H9 (cell line): ENCODE data around the gene WFDC2. TPM values are rescaled to one million over a fixed set of nuclear protein-coding genes. Genes with fewer than 3 reads are reported as not detected.

Experiments used
- DNase-seq: peaks from one replicate; pipeline ENCODE4 v3.0.0-alpha.2; 2017
- H2AFZ ChIP-seq: one replicate; pipeline ENCODE4 v1.6.1; 2013; ENCODE audit warnings: mild to moderate bottlenecking, low read length, control low read depth, moderate library complexity
- H2AK5ac ChIP-seq: 2 replicates; pipeline ENCODE4 v1.6.1; 2013; ENCODE audit warnings: low read length, control low read depth, mixed read lengths; ENCODE audit not compliant: insufficient read length
- H2BK120ac ChIP-seq: one replicate; pipeline ENCODE4 v1.6.1; 2013; ENCODE audit warnings: low read depth, mild to moderate bottlenecking, low read length, control low read depth, inconsistent platforms; ENCODE audit not compliant: poor library complexity, severe bottlenecking
- H2BK12ac ChIP-seq: 2 replicates; pipeline ENCODE4 v1.6.1; 2013; ENCODE audit warnings: low read length, control low read depth, mixed read lengths, low read depth; ENCODE audit not compliant: insufficient read length
- H2BK15ac ChIP-seq: 2 replicates; pipeline ENCODE4 v1.6.1; 2013; ENCODE audit warnings: low read depth, low read length, control low read depth
- H2BK20ac ChIP-seq: one replicate; pipeline ENCODE4 v1.6.1; 2013; ENCODE audit warnings: low read depth, mild to moderate bottlenecking, low read length, control low read depth, inconsistent platforms; ENCODE audit not compliant: poor library complexity, severe bottlenecking
- H2BK5ac ChIP-seq: 2 replicates; pipeline ENCODE4 v1.6.1; 2013; ENCODE audit warnings: low read length, control low read depth, mixed read lengths; ENCODE audit not compliant: insufficient read length
- H3K14ac ChIP-seq: 2 replicates; pipeline ENCODE4 v1.6.1; 2013; ENCODE audit warnings: low read length, control low read depth; ENCODE audit not compliant: insufficient read depth
- H3K18ac ChIP-seq: 2 replicates; pipeline ENCODE4 v1.6.1; 2013; ENCODE audit warnings: low read depth, mild to moderate bottlenecking, mixed read lengths, low read length, control low read depth; ENCODE audit not compliant: insufficient read length
- H3K23ac ChIP-seq: 2 replicates; pipeline ENCODE4 v1.6.1; 2013; ENCODE audit warnings: low read length, control low read depth, mixed read lengths, low read depth; ENCODE audit not compliant: insufficient read length
- H3K23me2 ChIP-seq: 2 replicates; pipeline ENCODE4 v1.6.1; 2013; ENCODE audit warnings: low read depth, mild to moderate bottlenecking, mixed read lengths, low read length, control low read depth; ENCODE audit not compliant: insufficient read length, poor library complexity, severe bottlenecking
- H3K27ac ChIP-seq: 2 replicates; pipeline ENCODE4 v1.5.1; 2013; ENCODE audit warnings: low read length, control low read depth, mixed read lengths, low read depth; ENCODE audit not compliant: insufficient read length
- H3K27me3 ChIP-seq: 2 replicates; pipeline ENCODE4 v1.6.1; 2013; ENCODE audit warnings: low read length, control low read depth, inconsistent platforms; ENCODE audit not compliant: insufficient read depth
- H3K4ac ChIP-seq: 2 replicates; pipeline ENCODE4 v1.6.1; 2013; ENCODE audit warnings: low read depth, mild to moderate bottlenecking, control low read depth, inconsistent platforms, low read length, moderate library complexity
- H3K4me1 ChIP-seq: 2 replicates; pipeline ENCODE4 v1.6.1; 2013; ENCODE audit warnings: low read length, control low read depth, inconsistent platforms; ENCODE audit not compliant: insufficient read depth
- H3K4me2 ChIP-seq: 2 replicates; pipeline ENCODE4 v1.6.1; 2013; ENCODE audit warnings: low read length, control low read depth, mixed read lengths; ENCODE audit not compliant: insufficient read length, insufficient read depth
- H3K56ac ChIP-seq: 2 replicates; pipeline ENCODE4 v1.6.1; 2013; ENCODE audit warnings: low read depth, mild to moderate bottlenecking, mixed read lengths, low read length, control low read depth; ENCODE audit not compliant: insufficient read length
- H3K79me1 ChIP-seq: 2 replicates; pipeline ENCODE4 v1.6.1; 2013; ENCODE audit warnings: low read depth, mild to moderate bottlenecking, moderate library complexity, low read length, control low read depth, inconsistent platforms; ENCODE audit not compliant: insufficient read depth, poor library complexity, severe bottlenecking
- H3K79me2 ChIP-seq: 2 replicates; pipeline ENCODE4 v1.6.1; 2013; ENCODE audit warnings: low read length, control low read depth, inconsistent platforms; ENCODE audit not compliant: insufficient read depth
- H3K9ac ChIP-seq: 2 replicates; pipeline ENCODE4 v1.6.1; 2013; ENCODE audit warnings: low read length, control low read depth, mixed read lengths; ENCODE audit not compliant: insufficient read length; ENCODE audit errors: extremely low read depth
- H3K9me3 ChIP-seq: one replicate; pipeline ENCODE4 v1.6.1; 2013; ENCODE audit warnings: low read depth, low read length, inconsistent platforms; ENCODE audit not compliant: control insufficient read depth
- H3T11ph ChIP-seq: one replicate; pipeline ENCODE4 v1.6.1; 2013; ENCODE audit warnings: mild to moderate bottlenecking, low read length, control low read depth, inconsistent platforms
- H4K20me1 ChIP-seq: one replicate; pipeline ENCODE4 v1.6.1; 2013; ENCODE audit not compliant: control insufficient read depth, insufficient read length, insufficient read depth
- H4K5ac ChIP-seq: 2 replicates; pipeline ENCODE4 v1.6.1; 2013; ENCODE audit warnings: low read depth, mild to moderate bottlenecking, mixed read lengths, low read length, control low read depth; ENCODE audit not compliant: insufficient read length
- H4K8ac ChIP-seq: replicated peaks from 2 replicates; pipeline ENCODE4 v1.6.1; 2013; ENCODE audit warnings: low read length, control low read depth, mixed read lengths, low read depth; ENCODE audit not compliant: insufficient read length
- H4K91ac ChIP-seq: 2 replicates; pipeline ENCODE4 v1.6.1; 2013; ENCODE audit warnings: low read depth, mild to moderate bottlenecking, moderate library complexity, mixed read lengths, low read length, control low read depth; ENCODE audit not compliant: insufficient read length
- H3K27ac Mint-ChIP-seq, 3 experiments: 2 replicates in 2 of 3; 3 replicates in 1 of 3; pipeline ENCODE4 v1.8.0; 2020 to 2021; ENCODE audit warnings: mixed read lengths in 3 of 3, mild to moderate bottlenecking in 1 of 3, moderate library complexity in 1 of 3
- H3K27me3 Mint-ChIP-seq: 2 replicates; pipeline ENCODE4 v1.8.0; 2021; ENCODE audit warnings: low read depth, mild to moderate bottlenecking, moderate library complexity, mixed read lengths
- H3K36me3 Mint-ChIP-seq, 3 experiments: 2 replicates in 2 of 3; 3 replicates in 1 of 3; pipeline ENCODE4 v1.8.0; 2020 to 2021; ENCODE audit warnings: low read depth in 3 of 3, mixed read lengths in 3 of 3; ENCODE audit not compliant: insufficient read depth in 1 of 3
- H3K4me1 Mint-ChIP-seq, 2 experiments: 2 replicates each; pipeline ENCODE4 v1.8.0; 2020; ENCODE audit warnings: mixed read lengths in 2 of 2
- H3K4me3 Mint-ChIP-seq, 2 experiments: 2 replicates in 1 of 2; 3 replicates in 1 of 2; pipeline ENCODE4 v1.8.0; 2020 to 2021; ENCODE audit warnings: mild to moderate bottlenecking in 2 of 2, mixed read lengths in 2 of 2, moderate library complexity in 1 of 2
- H3K9me3 Mint-ChIP-seq, 2 experiments: 2 replicates in 1 of 2; 3 replicates in 1 of 2; pipeline ENCODE4 v1.8.0; 2020; ENCODE audit warnings: mild to moderate bottlenecking in 2 of 2, mixed read lengths in 2 of 2, moderate library complexity in 1 of 2
- WGBS: extraction: QIAGEN DNeasy Blood & Tissue Kit; methylation state at CpG from one replicate; pipeline ENCODE4 v1.1.7; 2013; ENCODE audit warnings: missing lambda C conversion rate, low lambda C conversion rate, mixed read lengths; ENCODE audit not compliant: insufficient read length; ENCODE audit errors: extremely low coverage; 5-methylcytosine and 5-hydroxymethylcytosine counted together
- total RNA-seq: library from RNA; stranded (reverse); gene quantifications from 2 replicates; pipeline ENCODE4 v1.2.1, GENCODE V29; 2021
- TF ChIP-seq, protein P1 (sequence below): fragments of 200-600 bp; sonication (generic); conservative IDR thresholded peaks from 3 replicates; pipeline ENCODE4 v1.8.0; 2021; ENCODE audit warnings: antibody characterized with exemption, mild to moderate bottlenecking

WFDC2 gene
- total RNA-seq, 1 experiment from 2014 or later, result 57.1 TPM

DNA sequence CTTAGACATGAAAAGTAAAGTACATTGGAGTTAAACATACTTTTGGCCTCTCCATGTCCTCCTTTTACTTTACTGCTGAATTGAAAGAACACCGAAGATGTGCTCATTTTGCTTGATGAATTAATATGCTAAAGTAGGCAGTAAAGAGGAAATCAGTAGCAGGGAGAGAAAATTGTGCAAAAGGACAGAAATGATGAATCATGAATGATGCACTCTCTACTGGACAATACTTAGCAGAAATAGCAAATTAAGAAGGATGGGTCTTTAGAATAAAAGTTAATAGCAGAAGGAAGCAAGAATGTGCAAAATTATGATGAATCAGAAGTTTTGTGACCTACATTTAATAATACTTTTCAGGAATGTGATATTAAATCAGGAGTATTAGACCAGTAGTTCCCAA is 54.3 kb downstream of the WFDC2 start:
- H3K4me1 Mint-ChIP-seq, result no peaks in the 10 kb centered on the region

More for the DNA sequence above, 54.3 kb downstream of the WFDC2 start:
- Histone ChIP-seq H3K23ac (no peak overlapping the region), H4K20me1 (no peaks in the 10 kb centered on the region), H2BK12ac (no peak overlapping the region), H3K23me2 (no peaks in the 10 kb centered on the region), H2BK5ac (no peak overlapping the region), H3K79me2 (no peaks in the 10 kb centered on the region), H3K4me1 (no peaks in the 10 kb centered on the region), H3K18ac (no peak overlapping the region), H3T11ph (no peak overlapping the region), H2BK15ac (no peak overlapping the region), H3K14ac (no peak overlapping the region), H3K27me3 (no peaks in the 10 kb centered on the region), H2BK20ac (no peak overlapping the region), H3K27ac (no peak overlapping the region), H4K5ac (no peak overlapping the region), H3K9ac (no peak overlapping the region), H2AK5ac (no peak overlapping the region), H3K9me3 (no peaks in the 10 kb centered on the region), H3K79me1 (no peaks in the 10 kb centered on the region), H2AFZ (no peak overlapping the region), H3K56ac (no peak overlapping the region), H4K8ac (no peak overlapping the region), H3K4ac (no peak overlapping the region), H4K91ac (no peak overlapping the region), H3K4me2 (no peak overlapping the region), H2BK120ac (no peak overlapping the region)
- DNase-seq, result no peak
- no CpG with 5 or more reads among the region's 1 CpG for WGBS
- H3K36me3 Mint-ChIP-seq, result no peaks in the 10 kb centered on the region
- no peak overlapping the region for H3K27ac Mint-ChIP-seq
- H3K9me3 Mint-ChIP-seq, result no peaks in the 10 kb centered on the region; a peak in 1 of 5 replicates
- no peak overlapping the region for H3K4me3 Mint-ChIP-seq
- H3K27me3 Mint-ChIP-seq, result peaks cover 20% of the 10 kb centered on the region
- TF ChIP-seq, protein P1, sequence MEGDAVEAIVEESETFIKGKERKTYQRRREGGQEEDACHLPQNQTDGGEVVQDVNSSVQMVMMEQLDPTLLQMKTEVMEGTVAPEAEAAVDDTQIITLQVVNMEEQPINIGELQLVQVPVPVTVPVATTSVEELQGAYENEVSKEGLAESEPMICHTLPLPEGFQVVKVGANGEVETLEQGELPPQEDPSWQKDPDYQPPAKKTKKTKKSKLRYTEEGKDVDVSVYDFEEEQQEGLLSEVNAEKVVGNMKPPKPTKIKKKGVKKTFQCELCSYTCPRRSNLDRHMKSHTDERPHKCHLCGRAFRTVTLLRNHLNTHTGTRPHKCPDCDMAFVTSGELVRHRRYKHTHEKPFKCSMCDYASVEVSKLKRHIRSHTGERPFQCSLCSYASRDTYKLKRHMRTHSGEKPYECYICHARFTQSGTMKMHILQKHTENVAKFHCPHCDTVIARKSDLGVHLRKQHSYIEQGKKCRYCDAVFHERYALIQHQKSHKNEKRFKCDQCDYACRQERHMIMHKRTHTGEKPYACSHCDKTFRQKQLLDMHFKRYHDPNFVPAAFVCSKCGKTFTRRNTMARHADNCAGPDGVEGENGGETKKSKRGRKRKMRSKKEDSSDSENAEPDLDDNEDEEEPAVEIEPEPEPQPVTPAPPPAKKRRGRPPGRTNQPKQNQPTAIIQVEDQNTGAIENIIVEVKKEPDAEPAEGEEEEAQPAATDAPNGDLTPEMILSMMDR, result no peak
